HEK293 (cell line): ENCODE data around the gene BRINP2.

Experiments
- REST ChIP-seq: fragments of 450-650 bp; formaldehyde crosslinking; IDR thresholded peaks from 2 replicates; pipeline ENCODE4 v1.5.1; 2016; ENCODE audit warnings: missing biosample characterization, missing genetic modification characterization
- ZNF140 ChIP-seq: fragments of 450-650 bp; formaldehyde crosslinking; IDR thresholded peaks from 2 replicates; pipeline ENCODE4 v1.5.1; 2016; ENCODE audit warnings: missing biosample characterization, missing genetic modification characterization
- ZNF292 ChIP-seq: fragments of 450-650 bp; formaldehyde crosslinking; IDR thresholded peaks from 2 replicates; pipeline ENCODE4 v1.5.1; 2016; ENCODE audit warnings: low read depth, missing biosample characterization, missing genetic modification characterization, borderline replicate concordance
- ZNF398 ChIP-seq: fragments of 450-650 bp; formaldehyde crosslinking; IDR thresholded peaks from 2 replicates; pipeline ENCODE4 v1.5.1; 2017; ENCODE audit warnings: missing biosample characterization, missing genetic modification characterization
- ZNF670 ChIP-seq: fragments of 450-650 bp; formaldehyde crosslinking; IDR thresholded peaks from 2 replicates; pipeline ENCODE4 v1.5.1; 2016; ENCODE audit warnings: missing biosample characterization, missing genetic modification characterization, low read depth
- ZNF677 ChIP-seq: fragments of 450-650 bp; IDR thresholded peaks from 2 replicates; pipeline ENCODE4 v1.5.0; 2018; ENCODE audit warnings: missing biosample characterization, mild to moderate bottlenecking, missing genetic modification characterization, moderate library complexity
- TF ChIP-seq, protein P1 (sequence below): fragments of 450-650 bp; formaldehyde crosslinking; IDR thresholded peaks from 2 replicates; pipeline ENCODE4 v1.5.1; 2016; ENCODE audit warnings: missing biosample characterization, missing genetic modification characterization
- TF ChIP-seq, protein P2 (sequence below): fragments of 450-650 bp; formaldehyde crosslinking; IDR thresholded peaks from 2 replicates; pipeline ENCODE4 v1.5.1; 2016; ENCODE audit warnings: missing biosample characterization, missing genetic modification characterization

- no peak for TF ChIP-seq ZNF670
- no peak for TF ChIP-seq ZNF140 (tag by site-specific recombination)
- TF ChIP-seq ZNF292 (tag by site-specific recombination) = no peak
- no peak for TF ChIP-seq REST (tag by site-specific recombination)
- no peak for TF ChIP-seq ZNF398 (tag by site-specific recombination)
- TF ChIP-seq, protein P1, sequence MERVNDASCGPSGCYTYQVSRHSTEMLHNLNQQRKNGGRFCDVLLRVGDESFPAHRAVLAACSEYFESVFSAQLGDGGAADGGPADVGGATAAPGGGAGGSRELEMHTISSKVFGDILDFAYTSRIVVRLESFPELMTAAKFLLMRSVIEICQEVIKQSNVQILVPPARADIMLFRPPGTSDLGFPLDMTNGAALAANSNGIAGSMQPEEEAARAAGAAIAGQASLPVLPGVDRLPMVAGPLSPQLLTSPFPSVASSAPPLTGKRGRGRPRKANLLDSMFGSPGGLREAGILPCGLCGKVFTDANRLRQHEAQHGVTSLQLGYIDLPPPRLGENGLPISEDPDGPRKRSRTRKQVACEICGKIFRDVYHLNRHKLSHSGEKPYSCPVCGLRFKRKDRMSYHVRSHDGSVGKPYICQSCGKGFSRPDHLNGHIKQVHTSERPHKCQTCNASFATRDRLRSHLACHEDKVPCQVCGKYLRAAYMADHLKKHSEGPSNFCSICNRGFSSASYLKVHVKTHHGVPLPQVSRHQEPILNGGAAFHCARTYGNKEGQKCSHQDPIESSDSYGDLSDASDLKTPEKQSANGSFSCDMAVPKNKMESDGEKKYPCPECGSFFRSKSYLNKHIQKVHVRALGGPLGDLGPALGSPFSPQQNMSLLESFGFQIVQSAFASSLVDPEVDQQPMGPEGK (tag by site-specific recombination) = no peak
- no peak for TF ChIP-seq ZNF677 (tag by site-specific recombination)
- TF ChIP-seq, protein P2, sequence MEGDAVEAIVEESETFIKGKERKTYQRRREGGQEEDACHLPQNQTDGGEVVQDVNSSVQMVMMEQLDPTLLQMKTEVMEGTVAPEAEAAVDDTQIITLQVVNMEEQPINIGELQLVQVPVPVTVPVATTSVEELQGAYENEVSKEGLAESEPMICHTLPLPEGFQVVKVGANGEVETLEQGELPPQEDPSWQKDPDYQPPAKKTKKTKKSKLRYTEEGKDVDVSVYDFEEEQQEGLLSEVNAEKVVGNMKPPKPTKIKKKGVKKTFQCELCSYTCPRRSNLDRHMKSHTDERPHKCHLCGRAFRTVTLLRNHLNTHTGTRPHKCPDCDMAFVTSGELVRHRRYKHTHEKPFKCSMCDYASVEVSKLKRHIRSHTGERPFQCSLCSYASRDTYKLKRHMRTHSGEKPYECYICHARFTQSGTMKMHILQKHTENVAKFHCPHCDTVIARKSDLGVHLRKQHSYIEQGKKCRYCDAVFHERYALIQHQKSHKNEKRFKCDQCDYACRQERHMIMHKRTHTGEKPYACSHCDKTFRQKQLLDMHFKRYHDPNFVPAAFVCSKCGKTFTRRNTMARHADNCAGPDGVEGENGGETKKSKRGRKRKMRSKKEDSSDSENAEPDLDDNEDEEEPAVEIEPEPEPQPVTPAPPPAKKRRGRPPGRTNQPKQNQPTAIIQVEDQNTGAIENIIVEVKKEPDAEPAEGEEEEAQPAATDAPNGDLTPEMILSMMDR = no peak
Observed at GRCh38 chr1:177239792-177240191, 69.0 kb downstream of the BRINP2 start.
